Hematopoietic multipotent progenitor cell (in vitro differentiated cells): ENCODE measurements around the gene CDC14C. TPM values are rescaled to one million over a fixed set of nuclear protein-coding genes. Genes with fewer than 3 reads are reported as not detected.
"Not testable (repeated sequence)": the region's sequence is repeated elsewhere in the genome, so short reads cannot be mapped to it uniquely, and the experiment has no call there.

ENCODE experiments used
- DNase-seq, 3 donors: peaks; one replicate each; pipeline ENCODE4 v3.0.0-alpha.2; 2011 to 2015; ENCODE audit warnings: low read depth in 2 of 3, low spot score in 2 of 3
- total RNA-seq: library from RNA; depleted of rRNA; stranded (reverse); fragments of >200 nt; gene quantifications from one replicate; pipeline ENCODE4 v1.2.3, GENCODE V29; 2012

The CDC14C gene
- not detected for total RNA-seq

- DNase-seq: no peak
Observed at GRCh38 chr7:48924433-48924832, at the start of gene CDC14C. Gene CDC14C (plus strand): TSS chr7:48924547. CDS start chr7:48924673, 126 bp downstream.

GRCh38 chr7:48875045-48875916, 49.1 kb upstream of the CDC14C start:
- peak in 2 of 3 donors; percentile 26 to 61 for DNase-seq

- DNase-seq: no peak
Observed at GRCh38 chr7:48876087-48876486, 48.3 kb upstream of the CDC14C start.

- DNase-seq: no peak
Observed at GRCh38 chr7:48880851-48881250, 43.5 kb upstream of the CDC14C start.

- DNase-seq: no peak
Observed at GRCh38 chr7:48887500-48887899, 36.8 kb upstream of the CDC14C start.

- no peak for DNase-seq
Observed at GRCh38 chr7:48894574-48894973, 29.8 kb upstream of the CDC14C start.

GRCh38 chr7:48899932-48900331, 24.4 kb upstream of the CDC14C start:
- no peak for DNase-seq

- DNase-seq: no peak
Observed at GRCh38 chr7:48901966-48902365, 22.4 kb upstream of the CDC14C start.

GRCh38 chr7:48904975-48905374, 19.4 kb upstream of the CDC14C start:
- DNase-seq: no peak

GRCh38 chr7:48905686-48906085, 18.7 kb upstream of the CDC14C start:
- not testable (repeated sequence) for DNase-seq

- not testable (repeated sequence) for DNase-seq
Observed at GRCh38 chr7:48909887-48910286, 14.5 kb upstream of the CDC14C start.

GRCh38 chr7:48931481-48931880, 7.1 kb downstream of the CDC14C start:
- no peak for DNase-seq

- no peak for DNase-seq
Observed at GRCh38 chr7:48932126-48932910, 8.0 kb downstream of the CDC14C start.

- no peak for DNase-seq
Observed at GRCh38 chr7:48933549-48934085, 9.3 kb downstream of the CDC14C start.

GRCh38 chr7:48938539-48939295, 14.4 kb downstream of the CDC14C start:
- no peak for DNase-seq

GRCh38 chr7:48943279-48943990, 19.1 kb downstream of the CDC14C start:
- DNase-seq: no peak

GRCh38 chr7:48955916-48956315, 31.6 kb downstream of the CDC14C start:
- DNase-seq: no peak

- no peak for DNase-seq
Observed at GRCh38 chr7:48959676-48960075, 35.3 kb downstream of the CDC14C start.

GRCh38 chr7:48962821-48963505, 38.6 kb downstream of the CDC14C start:
- DNase-seq: no peak
